Fibroblast of lung (primary cell): ENCODE measurements around the gene NACAD. TPM values are rescaled to one million over a fixed set of nuclear protein-coding genes. Genes with fewer than 3 reads are reported as not detected.

Source experiments
- DNase-seq, 2 donors: peaks; one replicate each; pipeline versions ENCODE4 v3.0.0 to v3.0.0-alpha.2; 2010; ENCODE audit warnings: low read depth in 2 of 2
- H2AFZ ChIP-seq: 2 replicates; pipeline ENCODE4 v1.5.1; 2012; ENCODE audit warnings: low read length, control low read depth, inconsistent platforms
- H3K27ac ChIP-seq: 2 replicates; pipeline ENCODE4 v1.5.1; 2011; ENCODE audit warnings: low read length, control low read depth; ENCODE audit not compliant: insufficient read depth
- H3K27me3 ChIP-seq: 2 replicates; pipeline ENCODE4 v1.5.1; 2011; ENCODE audit warnings: mild to moderate bottlenecking, low read length; ENCODE audit not compliant: control insufficient read depth, insufficient read depth
- H3K36me3 ChIP-seq: 2 replicates; pipeline ENCODE4 v1.5.1; 2011; ENCODE audit warnings: low read length; ENCODE audit not compliant: control insufficient read depth, insufficient read depth
- H3K4me1 ChIP-seq: 2 replicates; pipeline ENCODE4 v1.5.1; 2011; ENCODE audit warnings: low read length; ENCODE audit not compliant: control insufficient read depth, insufficient read depth; ENCODE audit errors: extremely low read depth
- H3K4me2 ChIP-seq: 2 replicates; pipeline ENCODE4 v1.5.1; 2011; ENCODE audit warnings: low read length, control low read depth; ENCODE audit not compliant: insufficient read depth; ENCODE audit errors: extremely low read depth
- H3K4me3 ChIP-seq, 4 experiments: fragments of 200-600 bp in 1 of 4; sonication (generic) in 1 of 4; replicated peaks in 1 of 4; 2 replicates each; pipeline ENCODE4 v1.5.1; 2011 to 2016; ENCODE audit warnings: low read length in 4 of 4, low read depth in 3 of 4, mild to moderate bottlenecking in 3 of 4, control low read depth in 2 of 4, inconsistent platforms in 1 of 4, mixed read lengths in 1 of 4; ENCODE audit not compliant: insufficient read depth in 1 of 4; ENCODE audit errors: control extremely low read depth in 1 of 4
- H3K79me2 ChIP-seq: 2 replicates; pipeline ENCODE4 v1.5.1; 2012; ENCODE audit warnings: mild to moderate bottlenecking, low read length, inconsistent platforms; ENCODE audit not compliant: control insufficient read depth, insufficient read depth
- H3K9ac ChIP-seq: 2 replicates; pipeline ENCODE4 v1.5.1; 2011; ENCODE audit warnings: mild to moderate bottlenecking, low read length, control low read depth; ENCODE audit not compliant: insufficient read depth
- H3K9me3 ChIP-seq: 2 replicates; pipeline ENCODE4 v1.5.1; 2012; ENCODE audit warnings: low read depth, low read length; ENCODE audit not compliant: control insufficient read depth, insufficient read depth
- H4K20me1 ChIP-seq: 2 replicates; pipeline ENCODE4 v1.5.1; 2011; ENCODE audit warnings: low read length; ENCODE audit not compliant: control insufficient read depth, insufficient read depth; ENCODE audit errors: extremely low read depth
- EZH2 ChIP-seq: IDR thresholded peaks from 2 replicates; pipeline ENCODE4 v1.5.1; 2012; ENCODE audit warnings: low read length, control low read depth, mild to moderate bottlenecking; ENCODE audit errors: missing control alignments
- polyA plus RNA-seq, 2 donors: library from polyadenylated mRNA; depleted of rRNA in 1 of 2; stranded (reverse) in 1 of 2; unstranded in 1 of 2; fragments of >200 nt; gene quantifications; 2 replicates each; pipeline ENCODE4 v1.2.1, GENCODE V29; 2011 to 2012; ENCODE audit warnings: missing spikeins in 1 of 2
- total RNA-seq: library from RNA; depleted of rRNA; stranded (reverse); fragments of >200 nt; gene quantifications from 2 replicates; pipeline ENCODE4 v1.2.1, GENCODE V29; 2014
- TF ChIP-seq, protein P1 (sequence below), 2 donors: IDR thresholded peaks in 1 of 2; conservative IDR thresholded peaks in 1 of 2; 1 replicate in 1 of 2; 2 replicates in 1 of 2; pipeline ENCODE4 v1.5.1; 2011 to 2012; ENCODE audit warnings: low read length in 2 of 2, control low read depth in 1 of 2, inconsistent platforms in 1 of 2, low read depth in 1 of 2, mild to moderate bottlenecking in 1 of 2

NACAD gene
- total and polyA plus RNA-seq, 2 donors (not counting 1 experiment from before 2014, with no cell fraction given) = 0.41 to 2.8 TPM

DNA sequence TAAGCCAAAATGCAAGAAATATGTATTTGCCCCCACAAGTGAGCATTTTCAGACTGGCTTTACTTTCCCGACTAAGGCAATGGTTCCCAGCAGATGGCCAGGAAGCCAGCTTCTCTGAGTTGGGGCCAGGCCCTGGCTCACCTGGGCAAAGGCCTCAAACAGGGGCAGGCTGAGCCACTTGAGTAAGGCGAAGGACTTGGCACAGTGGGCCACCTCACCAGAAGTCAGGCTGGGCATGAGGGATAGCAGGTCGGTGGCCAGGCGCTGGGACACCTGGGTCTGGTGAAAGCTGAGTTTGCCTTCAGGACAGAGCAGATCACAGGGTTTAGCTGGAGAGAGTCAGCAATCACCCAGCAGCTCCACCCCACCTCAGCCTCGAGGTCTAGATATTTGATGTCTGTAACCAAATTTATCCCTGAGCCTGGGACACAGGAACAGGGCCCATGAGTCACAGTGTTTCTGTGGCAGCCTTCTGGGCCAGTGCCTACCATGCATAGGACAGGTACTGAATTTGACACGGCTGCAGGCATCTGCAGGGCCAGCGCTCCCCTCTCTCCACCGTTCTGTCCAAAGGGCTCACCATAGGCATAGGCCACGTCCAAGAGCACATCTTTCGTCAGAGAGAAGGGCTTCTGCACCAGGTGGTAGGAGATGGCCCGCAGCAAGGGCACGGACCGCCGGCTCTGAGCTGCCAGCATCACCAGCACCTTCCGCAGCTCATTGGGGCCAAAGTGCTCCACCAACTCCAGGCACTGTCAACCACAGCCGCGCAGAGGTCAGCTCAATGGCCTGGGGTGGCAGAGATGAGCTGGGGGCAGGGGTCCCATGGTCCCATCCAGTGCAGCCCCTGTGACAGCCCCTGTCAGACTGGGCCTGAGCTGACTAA, 15.4 kb upstream of the NACAD start:
- no peak overlapping the region for H3K9ac ChIP-seq
- no peak for DNase-seq
- H4K20me1 ChIP-seq = no peaks in the 10 kb centered on the region
- no peak overlapping the region for H3K27ac ChIP-seq
- no peaks in the 10 kb centered on the region for H3K4me1 ChIP-seq
- H3K4me3 ChIP-seq = no peak overlapping the region
- H3K36me3 ChIP-seq = peaks cover 47% of the 10 kb centered on the region
- no peak overlapping the region for H2AFZ ChIP-seq
- peaks cover 27% of the 10 kb centered on the region for H3K79me2 ChIP-seq
- H3K27me3 ChIP-seq = no peaks in the 10 kb centered on the region
- no peaks in the 10 kb centered on the region for H3K9me3 ChIP-seq
- no peak overlapping the region for H3K4me2 ChIP-seq
- no peak for TF ChIP-seq EZH2
- TF ChIP-seq, protein P1, sequence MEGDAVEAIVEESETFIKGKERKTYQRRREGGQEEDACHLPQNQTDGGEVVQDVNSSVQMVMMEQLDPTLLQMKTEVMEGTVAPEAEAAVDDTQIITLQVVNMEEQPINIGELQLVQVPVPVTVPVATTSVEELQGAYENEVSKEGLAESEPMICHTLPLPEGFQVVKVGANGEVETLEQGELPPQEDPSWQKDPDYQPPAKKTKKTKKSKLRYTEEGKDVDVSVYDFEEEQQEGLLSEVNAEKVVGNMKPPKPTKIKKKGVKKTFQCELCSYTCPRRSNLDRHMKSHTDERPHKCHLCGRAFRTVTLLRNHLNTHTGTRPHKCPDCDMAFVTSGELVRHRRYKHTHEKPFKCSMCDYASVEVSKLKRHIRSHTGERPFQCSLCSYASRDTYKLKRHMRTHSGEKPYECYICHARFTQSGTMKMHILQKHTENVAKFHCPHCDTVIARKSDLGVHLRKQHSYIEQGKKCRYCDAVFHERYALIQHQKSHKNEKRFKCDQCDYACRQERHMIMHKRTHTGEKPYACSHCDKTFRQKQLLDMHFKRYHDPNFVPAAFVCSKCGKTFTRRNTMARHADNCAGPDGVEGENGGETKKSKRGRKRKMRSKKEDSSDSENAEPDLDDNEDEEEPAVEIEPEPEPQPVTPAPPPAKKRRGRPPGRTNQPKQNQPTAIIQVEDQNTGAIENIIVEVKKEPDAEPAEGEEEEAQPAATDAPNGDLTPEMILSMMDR (conservative IDR thresholded peaks at IDR 0.05 in 1 of 2, IDR thresholded peaks at IDR 0.05 in 1 of 2; ENCODE audit: low read depth in 1 of 2, low read length in 2 of 2) = no peak

DNA sequence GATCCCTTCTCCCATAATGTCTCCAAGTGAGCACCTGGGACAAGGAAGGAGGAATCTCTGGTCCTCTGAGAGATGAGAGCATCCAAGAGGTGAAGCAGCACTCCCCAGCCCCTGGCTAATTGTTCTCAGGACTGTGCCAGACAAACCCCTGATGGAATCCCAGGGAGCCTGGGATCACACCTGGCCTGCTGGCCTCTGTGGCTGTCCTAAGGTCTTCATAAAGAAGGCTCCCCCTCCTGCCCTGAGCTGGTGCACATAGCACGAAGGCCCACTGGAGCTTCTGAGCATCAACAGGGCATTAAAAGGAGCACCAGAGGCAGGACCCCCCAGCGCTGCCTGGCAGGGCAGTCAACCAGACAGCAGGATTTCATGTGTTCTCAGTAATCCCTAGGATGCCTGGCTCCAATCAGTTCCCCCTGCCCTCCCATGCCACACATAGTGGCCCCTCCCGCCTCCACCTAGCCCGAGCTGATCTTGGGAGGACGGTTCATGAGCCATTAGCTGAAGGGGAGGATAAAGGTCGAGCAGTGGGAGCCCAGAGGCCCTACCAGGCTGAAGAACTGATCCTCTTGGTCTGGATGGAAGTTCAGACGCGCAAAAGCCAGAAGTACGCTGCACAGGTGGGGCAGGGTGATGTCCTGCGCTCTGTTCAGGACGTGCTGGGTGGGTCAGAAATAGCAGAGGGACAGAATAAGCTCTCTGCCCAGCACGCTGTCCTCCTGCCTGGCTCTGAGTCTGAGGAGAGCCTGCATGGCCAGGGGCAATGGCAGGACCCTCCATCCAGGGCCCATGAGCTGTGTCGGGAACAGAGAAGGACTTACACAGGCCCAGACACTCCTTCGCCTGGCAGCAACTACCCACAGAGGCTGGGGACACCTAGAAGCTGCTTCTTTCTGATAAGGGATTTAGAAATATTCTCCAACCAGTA, 14.3 kb upstream of the NACAD start:
- Histone ChIP-seq H3K4me1 (no peaks in the 10 kb centered on the region), H3K4me2 (no peak overlapping the region), H3K27ac (no peak overlapping the region), H3K27me3 (no peaks in the 10 kb centered on the region), H3K4me3 (no peak overlapping the region), H4K20me1 (no peaks in the 10 kb centered on the region), H3K79me2 (peaks cover 16% of the 10 kb centered on the region), H3K9ac (no peak overlapping the region), H3K9me3 (no peaks in the 10 kb centered on the region), H3K36me3 (peaks cover 39% of the 10 kb centered on the region), H2AFZ (no peak overlapping the region)
- DNase-seq = no peak
- no peak for TF ChIP-seq EZH2
- TF ChIP-seq, protein P1 (conservative IDR thresholded peaks at IDR 0.05 in 1 of 2, IDR thresholded peaks at IDR 0.05 in 1 of 2; ENCODE audit: low read depth in 1 of 2, low read length in 2 of 2) = no peak

DNA sequence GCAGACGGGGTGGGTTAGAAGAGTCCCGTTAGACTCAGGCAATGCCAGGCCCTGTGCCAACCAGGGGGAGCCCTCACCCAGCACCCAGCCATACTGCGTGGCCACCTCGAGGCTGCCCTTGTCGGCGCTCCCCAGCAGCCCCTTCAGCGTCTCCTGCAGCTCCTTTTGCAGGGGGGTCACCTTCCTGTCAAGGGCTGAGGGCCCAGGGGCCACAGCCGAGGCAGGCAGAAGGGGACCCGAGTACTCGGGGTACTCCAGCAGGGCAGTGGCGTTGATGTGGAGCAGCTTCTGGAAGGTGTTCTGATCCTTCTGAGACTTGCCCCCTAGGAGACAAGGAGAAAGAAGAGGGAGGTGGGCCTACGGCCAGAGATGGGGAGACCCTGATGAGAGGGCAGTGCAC, 13.0 kb upstream of the NACAD start:
- Histone ChIP-seq H3K79me2 (peaks cover 4% of the 10 kb centered on the region), H3K4me2 (no peak overlapping the region), H2AFZ (no peak overlapping the region), H3K27me3 (no peaks in the 10 kb centered on the region), H3K4me1 (no peaks in the 10 kb centered on the region), H3K36me3 (peaks cover 38% of the 10 kb centered on the region), H3K4me3 (no peak overlapping the region), H3K9ac (no peak overlapping the region), H3K9me3 (no peaks in the 10 kb centered on the region), H4K20me1 (no peaks in the 10 kb centered on the region), H3K27ac (no peak overlapping the region)
- DNase-seq = no peak
- TF ChIP-seq EZH2 = no peak
- TF ChIP-seq, protein P1 (conservative IDR thresholded peaks at IDR 0.05 in 1 of 2, IDR thresholded peaks at IDR 0.05 in 1 of 2; ENCODE audit: low read depth in 1 of 2, low read length in 2 of 2) = no peak
